HCT116 (cell line): ENCODE results near the gene IQCH.

Experiments used
- CBX3 ChIP-seq: IDR thresholded peaks from 2 replicates; pipeline ENCODE4 v1.6.1; 2012; ENCODE audit warnings: low read depth
- CEBPB ChIP-seq: IDR thresholded peaks from 2 replicates; pipeline ENCODE4 v1.6.1; 2012; ENCODE audit warnings: low read depth
- EGR1 ChIP-seq: IDR thresholded peaks from 2 replicates; pipeline ENCODE4 v1.6.1; 2012; ENCODE audit warnings: low read depth
- FOSL1 ChIP-seq: IDR thresholded peaks from 2 replicates; pipeline ENCODE4 v1.6.1; 2012; ENCODE audit warnings: low read depth
- POLR2A ChIP-seq: IDR thresholded peaks from 2 replicates; pipeline ENCODE4 v1.7.0; 2011; ENCODE audit warnings: borderline replicate concordance; ENCODE audit not compliant: insufficient read depth, insufficient read length; ENCODE audit errors: extremely low read depth
- POLR2AphosphoS5 ChIP-seq: IDR thresholded peaks from 2 replicates; pipeline ENCODE4 v1.6.1; 2011; ENCODE audit warnings: mild to moderate bottlenecking, low read depth, low read length, moderate library complexity
- RAD21 ChIP-seq: IDR thresholded peaks from 2 replicates; pipeline ENCODE4 v1.6.1; 2012; ENCODE audit warnings: low read depth, mild to moderate bottlenecking
- SP1 ChIP-seq: IDR thresholded peaks from 2 replicates; pipeline ENCODE4 v1.6.1; 2012; ENCODE audit warnings: low read depth
- TF ChIP-seq, protein P1 (sequence below), 3 experiments: fragments of 200-600 bp in 1 of 3; sonication (generic) in 1 of 3; IDR thresholded peaks in 2 of 3; conservative IDR thresholded peaks in 1 of 3; 2 replicates each; pipeline ENCODE4 v1.5.1; 2012 to 2017; ENCODE audit warnings: low read depth in 2 of 3, low read length in 2 of 3, antibody characterized with exemption in 1 of 3, borderline replicate concordance in 1 of 3, control low read depth in 1 of 3, mild to moderate bottlenecking in 1 of 3, mixed read lengths in 1 of 3, mixed run types in 1 of 3, moderate library complexity in 1 of 3; ENCODE audit not compliant: insufficient read depth in 1 of 3
- TF ChIP-seq, protein P2 (sequence below): IDR thresholded peaks from 2 replicates; pipeline ENCODE4 v1.6.1; 2012
- TF ChIP-seq, protein P3 (sequence below): IDR thresholded peaks from 2 replicates; pipeline ENCODE4 v1.6.1; 2012; ENCODE audit warnings: low read depth
- TF ChIP-seq, protein P4 (sequence below): IDR thresholded peaks from 2 replicates; pipeline ENCODE4 v1.6.1; 2012

DNA sequence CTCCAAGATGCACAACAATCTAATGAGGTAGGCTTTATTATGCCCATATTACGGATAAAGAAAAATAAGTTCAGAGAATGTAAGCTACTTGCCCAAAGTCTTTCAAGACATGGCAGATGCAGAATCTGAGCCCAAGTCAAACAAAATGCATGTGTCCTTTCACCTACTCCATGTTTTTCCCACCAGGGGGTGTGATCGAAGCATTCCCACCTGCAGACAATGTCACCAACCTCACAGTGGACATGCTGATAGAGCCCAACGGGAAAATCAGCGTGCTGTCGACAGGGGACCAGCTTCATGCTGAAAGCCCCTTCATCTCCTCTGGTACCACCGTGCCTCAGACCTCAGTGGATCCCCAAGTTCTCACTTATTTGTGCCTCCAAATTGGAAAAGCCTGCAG is 166.5 kb downstream of the IQCH start:
- TF ChIP-seq, protein P1, sequence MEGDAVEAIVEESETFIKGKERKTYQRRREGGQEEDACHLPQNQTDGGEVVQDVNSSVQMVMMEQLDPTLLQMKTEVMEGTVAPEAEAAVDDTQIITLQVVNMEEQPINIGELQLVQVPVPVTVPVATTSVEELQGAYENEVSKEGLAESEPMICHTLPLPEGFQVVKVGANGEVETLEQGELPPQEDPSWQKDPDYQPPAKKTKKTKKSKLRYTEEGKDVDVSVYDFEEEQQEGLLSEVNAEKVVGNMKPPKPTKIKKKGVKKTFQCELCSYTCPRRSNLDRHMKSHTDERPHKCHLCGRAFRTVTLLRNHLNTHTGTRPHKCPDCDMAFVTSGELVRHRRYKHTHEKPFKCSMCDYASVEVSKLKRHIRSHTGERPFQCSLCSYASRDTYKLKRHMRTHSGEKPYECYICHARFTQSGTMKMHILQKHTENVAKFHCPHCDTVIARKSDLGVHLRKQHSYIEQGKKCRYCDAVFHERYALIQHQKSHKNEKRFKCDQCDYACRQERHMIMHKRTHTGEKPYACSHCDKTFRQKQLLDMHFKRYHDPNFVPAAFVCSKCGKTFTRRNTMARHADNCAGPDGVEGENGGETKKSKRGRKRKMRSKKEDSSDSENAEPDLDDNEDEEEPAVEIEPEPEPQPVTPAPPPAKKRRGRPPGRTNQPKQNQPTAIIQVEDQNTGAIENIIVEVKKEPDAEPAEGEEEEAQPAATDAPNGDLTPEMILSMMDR (IDR thresholded peaks at IDR 0.05 in 2 of 3, conservative IDR thresholded peaks at IDR 0.05 in 1 of 3; ENCODE audit: borderline replicate concordance in 1 of 3, insufficient read depth in 1 of 3, low read depth in 2 of 3, low read length in 2 of 3) = no peak
- TF ChIP-seq POLR2A (no peak), POLR2AphosphoS5 (no peak), RAD21 (no peak), SP1 (no peak), CEBPB (no peak), FOSL1 (no peak), CBX3 (no peak), EGR1 (no peak)
- TF ChIP-seq, protein P2, sequence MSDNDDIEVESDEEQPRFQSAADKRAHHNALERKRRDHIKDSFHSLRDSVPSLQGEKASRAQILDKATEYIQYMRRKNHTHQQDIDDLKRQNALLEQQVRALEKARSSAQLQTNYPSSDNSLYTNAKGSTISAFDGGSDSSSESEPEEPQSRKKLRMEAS = no peak
- TF ChIP-seq, protein P3, sequence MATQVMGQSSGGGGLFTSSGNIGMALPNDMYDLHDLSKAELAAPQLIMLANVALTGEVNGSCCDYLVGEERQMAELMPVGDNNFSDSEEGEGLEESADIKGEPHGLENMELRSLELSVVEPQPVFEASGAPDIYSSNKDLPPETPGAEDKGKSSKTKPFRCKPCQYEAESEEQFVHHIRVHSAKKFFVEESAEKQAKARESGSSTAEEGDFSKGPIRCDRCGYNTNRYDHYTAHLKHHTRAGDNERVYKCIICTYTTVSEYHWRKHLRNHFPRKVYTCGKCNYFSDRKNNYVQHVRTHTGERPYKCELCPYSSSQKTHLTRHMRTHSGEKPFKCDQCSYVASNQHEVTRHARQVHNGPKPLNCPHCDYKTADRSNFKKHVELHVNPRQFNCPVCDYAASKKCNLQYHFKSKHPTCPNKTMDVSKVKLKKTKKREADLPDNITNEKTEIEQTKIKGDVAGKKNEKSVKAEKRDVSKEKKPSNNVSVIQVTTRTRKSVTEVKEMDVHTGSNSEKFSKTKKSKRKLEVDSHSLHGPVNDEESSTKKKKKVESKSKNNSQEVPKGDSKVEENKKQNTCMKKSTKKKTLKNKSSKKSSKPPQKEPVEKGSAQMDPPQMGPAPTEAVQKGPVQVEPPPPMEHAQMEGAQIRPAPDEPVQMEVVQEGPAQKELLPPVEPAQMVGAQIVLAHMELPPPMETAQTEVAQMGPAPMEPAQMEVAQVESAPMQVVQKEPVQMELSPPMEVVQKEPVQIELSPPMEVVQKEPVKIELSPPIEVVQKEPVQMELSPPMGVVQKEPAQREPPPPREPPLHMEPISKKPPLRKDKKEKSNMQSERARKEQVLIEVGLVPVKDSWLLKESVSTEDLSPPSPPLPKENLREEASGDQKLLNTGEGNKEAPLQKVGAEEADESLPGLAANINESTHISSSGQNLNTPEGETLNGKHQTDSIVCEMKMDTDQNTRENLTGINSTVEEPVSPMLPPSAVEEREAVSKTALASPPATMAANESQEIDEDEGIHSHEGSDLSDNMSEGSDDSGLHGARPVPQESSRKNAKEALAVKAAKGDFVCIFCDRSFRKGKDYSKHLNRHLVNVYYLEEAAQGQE = no peak
- TF ChIP-seq, protein P4, sequence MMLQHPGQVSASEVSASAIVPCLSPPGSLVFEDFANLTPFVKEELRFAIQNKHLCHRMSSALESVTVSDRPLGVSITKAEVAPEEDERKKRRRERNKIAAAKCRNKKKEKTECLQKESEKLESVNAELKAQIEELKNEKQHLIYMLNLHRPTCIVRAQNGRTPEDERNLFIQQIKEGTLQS = no peak
